Liver (tissue), 3 donors: Measurements from ENCODE around the gene AHRR.

ENCODE experiments used
- CTCF ChIP-seq: fragments of 150-350 bp; IDR thresholded peaks from 2 replicates; pipeline ENCODE4 v1.5.1; 2017; ENCODE audit warnings: improper control_type of control experiment, low read depth, low read length; ENCODE audit not compliant: missing input control
- EGR1 ChIP-seq, 2 donors: IDR thresholded peaks; 2 replicates each; pipeline ENCODE4 v1.6.1; 2016 to 2018; ENCODE audit warnings: antibody characterized with exemption in 2 of 2, low read depth in 2 of 2
- RAD21 ChIP-seq, 2 donors: IDR thresholded peaks; 2 replicates each; pipeline ENCODE4 v1.6.1; 2016; ENCODE audit warnings: antibody characterized with exemption in 2 of 2, mild to moderate bottlenecking in 2 of 2
- REST ChIP-seq: IDR thresholded peaks from 2 replicates; pipeline ENCODE4 v1.6.1; 2016; ENCODE audit warnings: antibody characterized with exemption, mild to moderate bottlenecking
- donor health status: healthy.
- donor health status: healthy.

DNA sequence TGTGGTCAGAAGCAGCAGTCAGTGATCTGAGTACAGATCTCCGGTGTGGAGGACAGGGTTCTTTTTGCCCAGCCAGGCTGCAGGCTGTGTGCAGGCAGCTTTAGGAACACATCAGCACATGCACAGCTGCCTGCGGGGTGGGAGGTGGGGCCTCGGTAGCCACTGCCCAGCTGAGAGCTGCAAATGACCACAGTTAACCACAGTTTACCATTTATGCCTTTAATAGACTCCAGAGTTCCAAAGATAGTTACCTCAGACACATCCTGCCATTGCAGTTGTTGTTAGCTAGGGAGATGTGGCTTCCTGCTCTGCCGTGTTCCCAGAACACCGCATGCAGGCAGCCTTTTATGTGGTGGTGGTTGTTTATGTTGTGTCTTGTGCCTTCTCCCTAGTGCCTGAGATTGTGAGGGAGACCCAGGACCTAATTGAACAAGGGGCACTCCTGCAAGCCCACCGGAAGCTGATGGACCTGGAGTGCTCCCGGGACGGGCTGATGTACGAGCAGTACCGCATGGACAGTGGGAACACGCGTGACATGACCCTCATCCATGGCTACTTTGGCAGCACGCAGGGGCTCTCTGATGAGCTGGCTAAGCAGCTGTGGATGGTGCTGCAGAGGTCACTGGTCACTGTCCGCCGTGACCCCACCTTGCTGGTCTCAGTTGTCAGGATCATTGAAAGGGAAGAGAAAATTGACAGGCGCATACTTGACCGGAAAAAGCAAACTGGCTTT is 131.6 kb downstream of the AHRR start:
- no peak for TF ChIP-seq CTCF
- no peak for TF ChIP-seq REST
- TF ChIP-seq EGR1 (IDR thresholded peaks at IDR 0.05; ENCODE audit: low read depth in 2 of 2) = no peak
- no peak for TF ChIP-seq RAD21 (IDR thresholded peaks at IDR 0.05)
